HCT116 (cell line): ENCODE measurements around the gene PCDHB3. TPM values are rescaled to one million over a fixed set of nuclear protein-coding genes. Genes with fewer than 3 reads are reported as not detected.
"Not testable (repeated sequence)": the region's sequence is repeated elsewhere in the genome, so short reads cannot be mapped to it uniquely, and the experiment has no call there.

Experiments
- ATAC-seq: fragments of 200-7000 bp; cut with Tn5 transposase; 2 replicates; pipeline ENCODE4 v1.9.1; 2020; ENCODE audit warnings: mild to moderate bottlenecking, moderate library complexity
- BruUV-seq: library from RNA; stranded (reverse); fragments of 400-500 nt; replicated peaks from 2 replicates; lab custom pipeline; 2021; lab: Mats Ljungman, UMichigan
- CTCF ChIA-PET: fragments of 300-600 bp; sonication (Branson Sonifier 250); formaldehyde crosslinking; loops from one replicate; lab custom pipeline; 2021; ENCODE audit warnings: antibody characterized with exemption; lab: Charles Lee
- POLR2A ChIA-PET: fragments of 300-600, 350-600 bp; sonication (Branson Sonifier 250); formaldehyde crosslinking; loops from one replicate; lab custom pipeline; 2021; ENCODE audit warnings: antibody characterized with exemption; lab: Charles Lee
- RAD21 ChIA-PET, 2 experiments: fragments of 300-600 bp; sonication (Branson Sonifier 250); formaldehyde crosslinking; loops; one replicate each; lab custom pipeline; 2023; ENCODE audit warnings: low total read pairs in 2 of 2; ENCODE audit not compliant: uncharacterized antibody in 2 of 2, unreplicated experiment in 2 of 2, low non-redundant PET in 1 of 2; lab: Charles Lee
- DNase-seq: peaks from one replicate; pipeline ENCODE4 v3.0.0-alpha.2; 2010; ENCODE audit warnings: low read depth, low spot score
- H2AFZ ChIP-seq: fragments of 200-600 bp; shearing (Covaris generic), sonication (generic); 2 replicates; pipeline ENCODE4 v1.6.1; 2017; ENCODE audit warnings: low read depth, mixed run types, mixed read lengths, antibody characterized with exemption, low read length; ENCODE audit not compliant: poor library complexity, severe bottlenecking
- H3K27ac ChIP-seq: 2 replicates; pipeline ENCODE4 v1.5.1; 2012; ENCODE audit warnings: low read depth, low read length
- H3K27me3 ChIP-seq: fragments of 200-600 bp; sonication (generic); 2 replicates; pipeline ENCODE4 v1.6.1; 2016; ENCODE audit warnings: mixed run types, low read length, mixed read lengths; ENCODE audit not compliant: insufficient read depth
- H3K36me3 ChIP-seq, 2 experiments: fragments of 200-500 bp in 1 of 2; fragments of 200-600 bp in 1 of 2; sonication (Bioruptor generic) in 1 of 2; sonication (generic) in 1 of 2; 2 replicates each; pipeline versions ENCODE4 v1.5.1 to v1.6.1; 2014 to 2016; ENCODE audit warnings: low read length in 2 of 2, inconsistent platforms in 1 of 2, mixed read lengths in 1 of 2, mixed run types in 1 of 2; ENCODE audit not compliant: insufficient read depth in 2 of 2, control insufficient read depth in 1 of 2
- H3K4me1 ChIP-seq, 2 experiments: fragments of 200-600 bp in 1 of 2; sonication (generic) in 1 of 2; 2 replicates each; pipeline versions ENCODE4 v1.5.1 to v1.6.1; 2012 to 2017; ENCODE audit warnings: low read length in 2 of 2, inconsistent platforms in 1 of 2, mild to moderate bottlenecking in 1 of 2, mixed read lengths in 1 of 2, mixed run types in 1 of 2, moderate library complexity in 1 of 2; ENCODE audit not compliant: insufficient read depth in 2 of 2, control insufficient read depth in 1 of 2
- H3K4me2 ChIP-seq: fragments of 200-600 bp; sonication (generic); 2 replicates; pipeline ENCODE4 v1.6.1; 2017; ENCODE audit warnings: mixed run types, low read length, mixed read lengths
- H3K4me3 ChIP-seq, 2 experiments: fragments of 200-600 bp in 1 of 2; sonication (generic) in 1 of 2; replicated peaks in 1 of 2; 2 replicates each; pipeline ENCODE4 v1.5.1; 2011 to 2016; ENCODE audit warnings: low read length in 2 of 2, control low read depth in 1 of 2, low read depth in 1 of 2, mild to moderate bottlenecking in 1 of 2, mixed read lengths in 1 of 2, mixed run types in 1 of 2
- H3K79me2 ChIP-seq: fragments of 200-600 bp; sonication (generic); 2 replicates; pipeline ENCODE4 v1.6.1; 2017; ENCODE audit warnings: mild to moderate bottlenecking, mixed run types, low read length, moderate library complexity, mixed read lengths; ENCODE audit not compliant: insufficient read depth
- H3K9ac ChIP-seq: fragments of 200-600 bp; sonication (generic); 2 replicates; pipeline ENCODE4 v1.6.1; 2016; ENCODE audit warnings: low read length, mixed read lengths
- H3K9me2 ChIP-seq: fragments of 200-600 bp; sonication (generic), shearing (Covaris generic); 2 replicates; pipeline ENCODE4 v1.6.1; 2017; ENCODE audit warnings: mixed run types, mild to moderate bottlenecking, moderate library complexity; ENCODE audit not compliant: insufficient read depth
- H3K9me3 ChIP-seq, 2 experiments: fragments of 200-500 bp in 1 of 2; fragments of 200-600 bp in 1 of 2; sonication (Bioruptor generic) in 1 of 2; sonication (generic) in 1 of 2; 2 replicates each; pipeline ENCODE4 v1.6.1; 2014 to 2017; ENCODE audit warnings: low read length in 2 of 2, mixed read lengths in 2 of 2, inconsistent platforms in 1 of 2, low read depth in 1 of 2, mild to moderate bottlenecking in 1 of 2, mixed run types in 1 of 2, moderate library complexity in 1 of 2; ENCODE audit not compliant: control insufficient read depth in 1 of 2, insufficient read depth in 1 of 2
- H4K20me1 ChIP-seq: fragments of 200-600 bp; sonication (generic), shearing (Covaris generic); 2 replicates; pipeline ENCODE4 v1.6.1; 2017; ENCODE audit warnings: mixed run types, mild to moderate bottlenecking, moderate library complexity; ENCODE audit not compliant: insufficient read depth
- CEBPB ChIP-seq: IDR thresholded peaks from 2 replicates; pipeline ENCODE4 v1.6.1; 2012; ENCODE audit warnings: low read depth
- FOSL1 ChIP-seq: IDR thresholded peaks from 2 replicates; pipeline ENCODE4 v1.6.1; 2012; ENCODE audit warnings: low read depth
- POLR2AphosphoS5 ChIP-seq: IDR thresholded peaks from 2 replicates; pipeline ENCODE4 v1.6.1; 2011; ENCODE audit warnings: mild to moderate bottlenecking, low read depth, low read length, moderate library complexity
- RAD21 ChIP-seq: IDR thresholded peaks from 2 replicates; pipeline ENCODE4 v1.6.1; 2012; ENCODE audit warnings: low read depth, mild to moderate bottlenecking
- SIN3A ChIP-seq: IDR thresholded peaks from 2 replicates; pipeline ENCODE4 v1.6.1; 2012; ENCODE audit warnings: low read depth
- SRF ChIP-seq: IDR thresholded peaks from 2 replicates; pipeline ENCODE4 v1.6.1; 2012; ENCODE audit warnings: low read depth
- YY1 ChIP-seq: IDR thresholded peaks from 2 replicates; pipeline ENCODE4 v1.6.1; 2011; ENCODE audit warnings: low read length, low read depth, moderate library complexity, mild to moderate bottlenecking; ENCODE audit not compliant: insufficient replicate concordance; ENCODE audit errors: extremely low read depth
- ZFX ChIP-seq: fragments of 450-650 bp; IDR thresholded peaks from 2 replicates; pipeline ENCODE4 v1.6.1; 2017
- intact Hi-C: fragments of 100-400 bp; cut with micrococcal nuclease; formaldehyde crosslinking; loops from 2 replicates; pipeline ENCODE4 v1.10.0; 2022
- total RNA-seq: library from RNA; stranded (reverse); gene quantifications from one replicate; pipeline ENCODE4 v1.2.1, GENCODE V29; 2021; ENCODE audit not compliant: unreplicated experiment
- TF ChIP-seq, protein P1 (sequence below), 3 experiments: fragments of 200-600 bp in 1 of 3; sonication (generic) in 1 of 3; IDR thresholded peaks in 2 of 3; conservative IDR thresholded peaks in 1 of 3; 2 replicates each; pipeline ENCODE4 v1.5.1; 2012 to 2017; ENCODE audit warnings: low read depth in 2 of 3, low read length in 2 of 3, antibody characterized with exemption in 1 of 3, borderline replicate concordance in 1 of 3, control low read depth in 1 of 3, mild to moderate bottlenecking in 1 of 3, mixed read lengths in 1 of 3, mixed run types in 1 of 3, moderate library complexity in 1 of 3; ENCODE audit not compliant: insufficient read depth in 1 of 3
- TF ChIP-seq, protein P2 (sequence below): IDR thresholded peaks from 2 replicates; pipeline ENCODE4 v1.6.1; 2012
- TF ChIP-seq, protein P3 (sequence below): IDR thresholded peaks from 2 replicates; pipeline ENCODE4 v1.6.1; 2011; ENCODE audit warnings: mild to moderate bottlenecking, low read length, moderate library complexity; ENCODE audit not compliant: insufficient replicate concordance; ENCODE audit errors: extremely low read depth

Gene PCDHB3
- total RNA-seq, 1 experiment from 2014 or later: 0.10 TPM

DNA sequence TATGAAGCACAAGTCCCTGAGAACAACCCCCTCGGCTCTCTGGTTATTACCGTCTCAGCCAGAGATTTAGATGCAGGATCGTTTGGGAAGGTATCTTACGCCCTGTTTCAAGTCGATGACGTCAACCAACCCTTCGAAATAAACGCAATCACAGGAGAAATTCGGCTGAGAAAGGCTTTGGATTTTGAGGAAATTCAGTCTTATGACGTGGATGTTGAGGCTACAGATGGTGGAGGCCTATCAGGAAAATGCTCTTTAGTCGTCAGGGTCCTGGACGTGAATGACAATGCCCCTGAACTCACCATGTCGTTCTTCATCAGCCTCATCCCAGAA lies 50.7 kb downstream of the PCDHB3 start:
- no peak overlapping the region for H3K9ac ChIP-seq
- TF ChIP-seq ZFX (no peak), YY1 (no peak), SIN3A (no peak), CEBPB (no peak), SRF (no peak), POLR2AphosphoS5 (no peak), FOSL1 (no peak), RAD21 (no peak)
- TF ChIP-seq, protein P1, sequence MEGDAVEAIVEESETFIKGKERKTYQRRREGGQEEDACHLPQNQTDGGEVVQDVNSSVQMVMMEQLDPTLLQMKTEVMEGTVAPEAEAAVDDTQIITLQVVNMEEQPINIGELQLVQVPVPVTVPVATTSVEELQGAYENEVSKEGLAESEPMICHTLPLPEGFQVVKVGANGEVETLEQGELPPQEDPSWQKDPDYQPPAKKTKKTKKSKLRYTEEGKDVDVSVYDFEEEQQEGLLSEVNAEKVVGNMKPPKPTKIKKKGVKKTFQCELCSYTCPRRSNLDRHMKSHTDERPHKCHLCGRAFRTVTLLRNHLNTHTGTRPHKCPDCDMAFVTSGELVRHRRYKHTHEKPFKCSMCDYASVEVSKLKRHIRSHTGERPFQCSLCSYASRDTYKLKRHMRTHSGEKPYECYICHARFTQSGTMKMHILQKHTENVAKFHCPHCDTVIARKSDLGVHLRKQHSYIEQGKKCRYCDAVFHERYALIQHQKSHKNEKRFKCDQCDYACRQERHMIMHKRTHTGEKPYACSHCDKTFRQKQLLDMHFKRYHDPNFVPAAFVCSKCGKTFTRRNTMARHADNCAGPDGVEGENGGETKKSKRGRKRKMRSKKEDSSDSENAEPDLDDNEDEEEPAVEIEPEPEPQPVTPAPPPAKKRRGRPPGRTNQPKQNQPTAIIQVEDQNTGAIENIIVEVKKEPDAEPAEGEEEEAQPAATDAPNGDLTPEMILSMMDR (IDR thresholded peaks at IDR 0.05 in 2 of 3, conservative IDR thresholded peaks at IDR 0.05 in 1 of 3; ENCODE audit: borderline replicate concordance in 1 of 3, insufficient read depth in 1 of 3, low read depth in 2 of 3, low read length in 2 of 3): no peak
- TF ChIP-seq, protein P2, sequence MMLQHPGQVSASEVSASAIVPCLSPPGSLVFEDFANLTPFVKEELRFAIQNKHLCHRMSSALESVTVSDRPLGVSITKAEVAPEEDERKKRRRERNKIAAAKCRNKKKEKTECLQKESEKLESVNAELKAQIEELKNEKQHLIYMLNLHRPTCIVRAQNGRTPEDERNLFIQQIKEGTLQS: no peak
- TF ChIP-seq, protein P3, sequence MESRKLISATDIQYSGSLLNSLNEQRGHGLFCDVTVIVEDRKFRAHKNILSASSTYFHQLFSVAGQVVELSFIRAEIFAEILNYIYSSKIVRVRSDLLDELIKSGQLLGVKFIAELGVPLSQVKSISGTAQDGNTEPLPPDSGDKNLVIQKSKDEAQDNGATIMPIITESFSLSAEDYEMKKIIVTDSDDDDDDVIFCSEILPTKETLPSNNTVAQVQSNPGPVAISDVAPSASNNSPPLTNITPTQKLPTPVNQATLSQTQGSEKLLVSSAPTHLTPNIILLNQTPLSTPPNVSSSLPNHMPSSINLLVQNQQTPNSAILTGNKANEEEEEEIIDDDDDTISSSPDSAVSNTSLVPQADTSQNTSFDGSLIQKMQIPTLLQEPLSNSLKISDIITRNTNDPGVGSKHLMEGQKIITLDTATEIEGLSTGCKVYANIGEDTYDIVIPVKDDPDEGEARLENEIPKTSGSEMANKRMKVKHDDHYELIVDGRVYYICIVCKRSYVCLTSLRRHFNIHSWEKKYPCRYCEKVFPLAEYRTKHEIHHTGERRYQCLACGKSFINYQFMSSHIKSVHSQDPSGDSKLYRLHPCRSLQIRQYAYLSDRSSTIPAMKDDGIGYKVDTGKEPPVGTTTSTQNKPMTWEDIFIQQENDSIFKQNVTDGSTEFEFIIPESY: no peak
- H3K79me2 ChIP-seq: no peaks in the 10 kb centered on the region
- H3K27me3 ChIP-seq: no peaks in the 10 kb centered on the region
- no peak for ATAC-seq
- H3K27ac ChIP-seq: no peak overlapping the region
- no peaks in the 10 kb centered on the region for H3K4me1 ChIP-seq
- no peaks in the 10 kb centered on the region; a peak in 1 of 4 replicates for H3K9me3 ChIP-seq
- H2AFZ ChIP-seq: no peak overlapping the region
- no peak for DNase-seq
- CTCF ChIA-PET: no interaction called here
- H4K20me1 ChIP-seq: no peaks in the 10 kb centered on the region
- H3K36me3 ChIP-seq: no peaks in the 10 kb centered on the region
- BruUV-seq: no TSS peak
- no peak overlapping the region for H3K4me3 ChIP-seq
- RAD21 ChIA-PET: no interaction called here
- no peaks in the 10 kb centered on the region for H3K9me2 ChIP-seq
- intact Hi-C loops: no loop called here
- POLR2A ChIA-PET: no interaction called here
- H3K4me2 ChIP-seq: no peak overlapping the region

DNA sequence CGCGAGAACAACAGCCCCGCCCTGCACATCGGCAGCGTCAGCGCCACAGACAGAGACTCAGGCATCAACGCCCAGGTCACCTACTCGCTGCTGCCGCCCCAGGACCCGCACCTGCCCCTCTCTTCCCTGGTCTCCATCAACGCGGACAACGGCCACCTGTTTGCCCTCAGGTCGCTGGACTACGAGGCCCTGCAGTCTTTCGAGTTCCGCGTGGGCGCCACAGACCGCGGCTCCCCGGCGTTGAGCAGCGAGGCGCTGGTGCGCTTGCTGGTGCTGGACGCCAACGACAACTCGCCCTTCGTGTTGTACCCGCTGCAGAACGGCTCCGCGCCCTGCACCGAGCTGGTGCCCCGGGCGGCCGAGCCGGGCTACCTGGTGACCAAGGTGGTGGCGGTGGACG lies 51.4 kb downstream of the PCDHB3 start:
- BruUV-seq, H2AFZ ChIP-seq, H3K4me3 ChIP-seq, intact Hi-C loops, ATAC-seq, CTCF ChIA-PET, POLR2A ChIA-PET, H4K20me1 ChIP-seq, H3K9me2 ChIP-seq, H3K27me3 ChIP-seq, H3K79me2 ChIP-seq, H3K9ac ChIP-seq, H3K36me3 ChIP-seq, H3K4me1 ChIP-seq, RAD21 ChIA-PET, H3K27ac ChIP-seq, H3K4me2 ChIP-seq, H3K9me3 ChIP-seq, DNase-seq: not testable (repeated sequence)

DNA sequence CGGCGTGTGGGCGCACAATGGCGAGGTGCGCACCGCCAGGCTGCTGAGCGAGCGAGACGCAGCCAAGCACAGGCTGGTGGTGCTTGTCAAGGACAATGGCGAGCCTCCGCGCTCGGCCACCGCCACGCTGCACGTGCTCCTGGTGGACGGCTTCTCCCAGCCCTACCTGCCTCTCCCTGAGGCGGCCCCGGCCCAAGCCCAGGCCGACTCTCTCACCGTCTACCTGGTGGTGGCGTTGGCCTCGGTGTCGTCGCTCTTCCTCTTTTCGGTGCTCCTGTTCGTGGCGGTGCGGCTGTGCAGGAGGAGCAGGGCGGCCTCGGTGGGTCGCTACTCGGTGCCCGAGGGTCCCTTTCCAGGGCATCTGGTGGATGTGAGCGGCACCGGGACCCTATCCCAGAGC lies 51.8 kb downstream of the PCDHB3 start:
- H3K4me2 ChIP-seq, H4K20me1 ChIP-seq, H3K27ac ChIP-seq, RAD21 ChIA-PET, DNase-seq, H3K79me2 ChIP-seq, H3K9me3 ChIP-seq, H3K9me2 ChIP-seq, POLR2A ChIA-PET, CTCF ChIA-PET, H2AFZ ChIP-seq, H3K27me3 ChIP-seq, intact Hi-C loops, H3K4me3 ChIP-seq, BruUV-seq, ATAC-seq, H3K4me1 ChIP-seq, H3K9ac ChIP-seq, H3K36me3 ChIP-seq: not testable (repeated sequence)
